SW 1271 (cell line): ENCODE results near the gene KXD1.

Source experiments
- DNase-seq, 2 experiments: peaks; one replicate each; lab custom pipeline; 2025; lab: John Stamatoyannopoulos, UW

KXD1 gene

GRCh38 chr19:18601875-18602274 lies 44.2 kb downstream of the KXD1 start:
- DNase-seq, result no peak

GRCh38 chr19:18603255-18603957 lies 45.7 kb downstream of the KXD1 start:
- no peak for DNase-seq

- no peak for DNase-seq
These were observed 46.5 kb downstream of the KXD1 start for GRCh38 chr19:18603958-18604819.

- no peak for DNase-seq
These were observed 47.1 kb downstream of the KXD1 start for GRCh38 chr19:18604820-18605159.

GRCh38 chr19:18605196-18605545 lies 47.5 kb downstream of the KXD1 start:
- DNase-seq, result no peak

GRCh38 chr19:18605546-18606280 lies 48.0 kb downstream of the KXD1 start:
- DNase-seq, result no peak

DNA sequence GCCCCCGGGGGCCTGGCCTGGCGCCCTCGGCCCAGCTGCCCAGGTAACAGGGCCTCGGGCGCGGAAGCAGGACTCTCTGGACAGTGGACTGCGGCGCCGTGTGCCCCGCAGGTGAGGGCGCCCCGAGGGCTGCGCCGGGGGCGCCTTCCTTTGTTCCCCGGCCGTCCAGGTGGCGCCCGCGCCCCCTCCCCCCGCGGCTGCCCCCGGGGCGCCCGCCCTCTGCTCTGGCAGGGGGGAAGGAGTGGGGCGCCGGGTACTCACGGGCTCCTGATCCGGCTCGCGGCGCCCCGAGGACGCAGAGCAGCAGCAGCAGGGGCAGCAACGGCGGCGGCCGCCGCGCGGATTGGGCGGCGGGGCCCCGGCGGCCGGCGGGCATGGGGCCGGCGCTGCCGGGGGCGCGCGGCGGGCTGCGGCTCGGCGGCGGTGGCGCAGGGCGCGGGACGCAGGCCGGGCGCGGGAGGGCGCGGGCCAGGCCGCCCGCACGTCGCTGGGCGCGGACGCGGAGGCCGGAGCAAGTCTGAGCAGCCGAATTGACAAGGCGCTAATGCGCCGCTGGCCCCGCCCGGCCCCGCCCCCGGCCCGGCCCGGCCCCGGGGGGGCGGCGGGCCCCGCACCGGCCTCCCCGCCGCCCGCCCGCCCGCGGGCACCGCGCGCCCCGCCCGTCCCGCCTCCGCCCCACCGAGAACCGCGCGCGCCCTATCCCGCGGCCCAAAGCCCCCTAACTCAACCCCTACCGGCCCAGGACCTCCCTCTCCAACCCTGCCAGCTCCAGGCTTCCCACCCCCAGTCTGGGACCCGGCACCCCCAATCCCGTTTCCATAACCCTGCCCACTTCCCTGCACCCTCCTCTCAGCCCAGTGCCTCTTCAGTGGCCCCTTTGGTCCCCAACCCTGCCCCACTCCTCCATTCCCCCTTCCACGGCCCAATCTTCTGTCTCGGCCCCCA lies 48.9 kb downstream of the KXD1 start, which contains the start of gene CRLF1:
TSS of gene CRLF1 (minus strand) at position 519 of the 945 bp plus-strand sequence. CDS start at position 376, 143 bp downstream.
- no peak for DNase-seq

GRCh38 chr19:18607226-18608101 lies 49.8 kb downstream of the KXD1 start:
- no peak for DNase-seq

GRCh38 chr19:18608102-18608804 lies 50.6 kb downstream of the KXD1 start:
- no peak for DNase-seq

GRCh38 chr19:18608805-18609716 lies 51.4 kb downstream of the KXD1 start:
- no peak for DNase-seq

- DNase-seq, result no peak
These were observed 52.0 kb downstream of the KXD1 start for GRCh38 chr19:18609717-18610051.

GRCh38 chr19:18610245-18610555 lies 52.5 kb downstream of the KXD1 start:
- no peak for DNase-seq

DNA sequence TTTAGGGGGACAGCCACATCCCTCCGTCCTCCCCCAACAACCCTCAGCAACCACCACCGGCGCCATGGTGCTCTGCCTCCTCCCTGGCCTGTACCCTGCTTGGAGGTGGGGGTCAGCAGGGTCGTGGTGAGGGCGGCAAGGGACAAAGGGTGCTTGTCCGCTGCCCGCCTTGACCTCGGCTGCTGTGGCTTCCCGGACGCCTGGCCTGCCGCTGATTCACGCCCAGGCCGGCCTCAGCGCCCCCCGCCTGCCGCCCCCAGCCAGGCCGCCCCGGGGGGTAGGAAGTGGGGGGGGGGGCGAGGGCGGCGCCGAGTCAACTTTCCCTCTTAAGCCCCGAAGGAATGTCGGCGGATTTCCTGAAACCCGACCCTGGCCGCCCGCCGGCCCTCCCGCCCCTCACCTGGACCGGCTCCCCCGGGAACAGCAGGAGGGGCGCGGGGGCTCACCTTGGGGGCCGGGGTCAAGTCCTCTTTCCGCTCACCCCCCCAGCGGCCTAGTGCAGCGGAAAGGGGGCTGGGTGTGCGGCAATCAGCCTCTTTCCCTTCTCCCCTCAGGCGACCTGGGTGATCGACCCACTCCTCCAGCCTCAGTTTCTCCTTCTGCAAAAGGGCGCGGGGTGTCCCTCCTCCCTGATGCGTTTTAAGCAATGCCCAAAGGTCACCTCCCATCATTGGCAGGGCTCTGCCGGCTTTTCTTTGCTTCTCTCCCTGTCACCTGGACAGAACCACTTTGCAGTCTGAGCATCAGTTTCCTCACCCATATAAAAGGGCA lies 53.1 kb downstream of the KXD1 start:
- no peak for DNase-seq

- DNase-seq, result no peak
These were observed 53.8 kb downstream of the KXD1 start for GRCh38 chr19:18611327-18612050.

DNA sequence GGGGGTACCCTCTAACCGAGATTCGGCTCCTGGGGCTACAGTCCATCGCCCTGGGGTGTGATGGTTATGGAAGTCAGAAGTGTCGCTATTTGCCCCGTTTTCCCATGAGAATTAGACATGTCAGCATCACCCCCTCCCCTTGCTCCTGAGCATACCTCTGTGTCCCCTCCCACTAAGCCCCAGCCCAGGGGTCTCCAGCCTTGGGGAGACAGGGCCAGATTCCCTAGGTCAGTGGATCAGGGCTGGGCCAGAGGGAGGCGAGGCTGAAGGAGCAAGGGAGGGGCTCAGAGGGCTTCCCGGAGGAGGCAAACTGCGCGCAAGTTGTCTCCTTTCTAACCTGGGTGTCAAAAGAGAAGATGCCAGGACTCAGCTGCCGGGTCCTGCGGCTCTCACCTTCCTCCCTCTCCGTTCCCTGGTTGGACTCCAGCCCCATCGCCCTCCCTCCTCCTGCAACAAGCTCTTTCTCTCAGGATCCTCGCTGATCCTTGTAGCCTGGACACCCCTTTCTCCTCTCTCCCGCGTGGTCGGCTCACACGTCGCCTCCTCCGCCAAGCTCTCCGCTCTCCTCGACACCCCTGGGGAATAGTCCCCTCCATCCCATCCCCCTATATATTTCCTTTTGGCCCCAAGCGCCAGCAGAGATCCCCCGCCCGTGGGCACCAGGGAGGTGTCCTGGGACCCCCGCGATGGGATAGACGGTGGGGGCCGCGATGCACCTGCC lies 54.5 kb downstream of the KXD1 start:
- DNase-seq, result no peak

GRCh38 chr19:18612772-18613588 lies 55.3 kb downstream of the KXD1 start, which contains the start of gene TMEM59L:
Gene TMEM59L, plus strand, starts transcription at chr19:18612870. Its CDS starts 89 bp downstream, at chr19:18612959.
- no peak for DNase-seq
